ENCODE data around the gene KHDC1L. TPM values are rescaled to one million over a fixed set of nuclear protein-coding genes. Genes with fewer than 3 reads are reported as not detected.

The KHDC1L gene
- total RNA-seq, result not detected in 2 replicates

GRCh38 chr6:73225396-73225795 lies at the start of gene KHDC1L:
KHDC1L (minus strand) TSS chr6:73225496; CDS start chr6:73225408, 88 bp downstream.

GRCh38 chr6:73262671-73263569 lies 37.6 kb upstream of the KHDC1L start, which contains the start of gene KHDC1:
KHDC1 (minus strand) TSS chr6:73263196; CDS start chr6:73242517, 20,679 bp downstream.

Other genes starting within 250 kb of the KHDC1L start
- gene KHDC1, start 37.7 kb upstream of the KHDC1L start, total RNA-seq, result 1.1 and 1.5 TPM in 2 replicates
- not detected in 2 replicates for gene DPPA5, start 128.8 kb upstream of the KHDC1L start, total RNA-seq
- not detected in 2 replicates for gene KHDC3L, start 137.2 kb upstream of the KHDC1L start, total RNA-seq
- not detected in 2 replicates for gene OOEP, start 144.4 kb upstream of the KHDC1L start, total RNA-seq
- gene DDX43, start 169.3 kb upstream of the KHDC1L start, total RNA-seq, result 0.66 and 0.72 TPM in 2 replicates
- gene CGAS, start 226.8 kb upstream of the KHDC1L start, total RNA-seq, result 11.3 and 14.3 TPM in 2 replicates
- gene MTO1, start 236.2 kb upstream of the KHDC1L start, total RNA-seq, result 38.2 and 41.8 TPM in 2 replicates

Data from thoracic aorta endothelial cell (primary cell).